ENCODE data around the gene ACOT7.

DNA sequence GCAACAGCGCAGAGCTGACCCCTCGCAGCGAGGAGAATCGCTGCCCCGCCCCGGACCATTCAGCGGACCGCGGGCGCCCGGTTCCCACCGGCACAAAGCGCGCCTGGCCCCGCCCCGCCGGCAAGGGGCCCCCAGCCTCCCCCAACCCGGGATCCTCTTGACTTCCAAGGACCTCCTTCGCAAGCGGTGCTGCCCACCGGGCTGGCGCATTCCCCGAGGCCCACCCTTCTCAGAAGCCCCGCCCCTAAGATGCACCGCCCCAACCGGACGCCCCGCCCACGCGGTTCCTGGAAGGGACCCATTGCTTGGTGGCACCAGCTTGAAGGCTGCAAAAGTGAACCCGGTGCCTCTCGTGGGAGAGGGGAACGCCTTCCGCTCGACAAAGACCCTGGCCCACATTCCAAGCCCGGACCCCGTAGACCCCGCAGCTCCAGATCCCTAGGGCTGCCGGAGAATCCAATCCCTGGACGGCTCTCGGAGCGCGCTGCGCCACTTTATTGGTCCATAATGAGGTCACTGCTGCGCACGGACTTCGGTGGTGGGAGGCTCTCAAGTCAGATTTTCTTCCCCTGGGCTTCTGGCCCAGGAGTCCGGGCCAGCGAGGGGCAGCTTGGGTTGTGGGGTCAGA lies 147.6 kb downstream of the ACOT7 start:
- TF ChIP-seq, protein P1, sequence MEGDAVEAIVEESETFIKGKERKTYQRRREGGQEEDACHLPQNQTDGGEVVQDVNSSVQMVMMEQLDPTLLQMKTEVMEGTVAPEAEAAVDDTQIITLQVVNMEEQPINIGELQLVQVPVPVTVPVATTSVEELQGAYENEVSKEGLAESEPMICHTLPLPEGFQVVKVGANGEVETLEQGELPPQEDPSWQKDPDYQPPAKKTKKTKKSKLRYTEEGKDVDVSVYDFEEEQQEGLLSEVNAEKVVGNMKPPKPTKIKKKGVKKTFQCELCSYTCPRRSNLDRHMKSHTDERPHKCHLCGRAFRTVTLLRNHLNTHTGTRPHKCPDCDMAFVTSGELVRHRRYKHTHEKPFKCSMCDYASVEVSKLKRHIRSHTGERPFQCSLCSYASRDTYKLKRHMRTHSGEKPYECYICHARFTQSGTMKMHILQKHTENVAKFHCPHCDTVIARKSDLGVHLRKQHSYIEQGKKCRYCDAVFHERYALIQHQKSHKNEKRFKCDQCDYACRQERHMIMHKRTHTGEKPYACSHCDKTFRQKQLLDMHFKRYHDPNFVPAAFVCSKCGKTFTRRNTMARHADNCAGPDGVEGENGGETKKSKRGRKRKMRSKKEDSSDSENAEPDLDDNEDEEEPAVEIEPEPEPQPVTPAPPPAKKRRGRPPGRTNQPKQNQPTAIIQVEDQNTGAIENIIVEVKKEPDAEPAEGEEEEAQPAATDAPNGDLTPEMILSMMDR (IDR thresholded peaks at IDR 0.05; ENCODE audit: low read depth, low read length, poor library complexity, severe bottlenecking), result no peak
- TF ChIP-seq EZH2phosphoT487 (IDR thresholded peaks at IDR 0.05; ENCODE audit: borderline replicate concordance, low read length), result no peak
